HepG2 (cell line): ENCODE measurements around the gene SERPINF2. TPM values are rescaled to one million over a fixed set of nuclear protein-coding genes. Genes with fewer than 3 reads are reported as not detected.

Experiments
- ASH2L ChIP-seq: fragments of 300-600, 200-600 bp; sonication (generic); IDR thresholded peaks from 2 replicates; pipeline ENCODE4 v1.7.0; 2017; ENCODE audit warnings: low read depth, mild to moderate bottlenecking, moderate library complexity, mixed read lengths, low read length; ENCODE audit not compliant: insufficient read length
- CCAR2 ChIP-seq: fragments of 200-400 bp; formaldehyde crosslinking; optimal IDR thresholded peaks from 2 replicates; pipeline ENCODE3; 2018; ENCODE audit warnings: low read depth, mild to moderate bottlenecking, low read length, moderate library complexity
- IKZF1 ChIP-seq: fragments of 450-650 bp; IDR thresholded peaks from 2 replicates; pipeline ENCODE4 v1.7.1; 2016
- MAFG ChIP-seq: sonication (generic); formaldehyde crosslinking; IDR thresholded peaks from 2 replicates; pipeline ENCODE4 v1.5.1; 2020; ENCODE audit warnings: mild to moderate bottlenecking, missing genetic modification reagents
- MIER2 ChIP-seq: IDR thresholded peaks from 2 replicates; pipeline ENCODE4 v1.6.1; 2016; ENCODE audit warnings: missing biosample characterization, missing genetic modification reagents
- NR1H2 ChIP-seq: sonication (generic); formaldehyde crosslinking; IDR thresholded peaks from 2 replicates; pipeline ENCODE4 v1.8.1; 2022; ENCODE audit warnings: low read depth, missing genetic modification reagents, borderline replicate concordance
- PAF1 ChIP-seq: IDR thresholded peaks from 2 replicates; pipeline ENCODE4 v1.6.1; 2016; ENCODE audit warnings: missing genetic modification reagents, missing compliant biosample characterization
- REXO4 ChIP-seq: sonication (generic); formaldehyde crosslinking; IDR thresholded peaks from 2 replicates; pipeline ENCODE4 v1.8.0; 2022; ENCODE audit warnings: missing genetic modification reagents, mild to moderate bottlenecking, borderline replicate concordance
- SAFB2 ChIP-seq: sonication (generic); formaldehyde crosslinking; IDR thresholded peaks from 2 replicates; pipeline ENCODE4 v1.5.1; 2020; ENCODE audit warnings: missing genetic modification reagents, low read depth, mild to moderate bottlenecking, borderline replicate concordance
- SRSF4 ChIP-seq: fragments of 200-400 bp; formaldehyde crosslinking; IDR thresholded peaks from one replicate; pipeline ENCODE4 v1.6.1; 2018; ENCODE audit warnings: mild to moderate bottlenecking, low read depth, low read length, moderate library complexity; ENCODE audit not compliant: poor library complexity, severe bottlenecking
- STAG1 ChIP-seq: sonication (generic); formaldehyde crosslinking; IDR thresholded peaks from 2 replicates; pipeline ENCODE4 v1.4.0; 2020; ENCODE audit warnings: missing genetic modification reagents
- TOPORS ChIP-seq: sonication (generic); formaldehyde crosslinking; IDR thresholded peaks from 2 replicates; pipeline ENCODE4 v1.8.0; 2023; ENCODE audit warnings: mild to moderate bottlenecking, missing genetic modification reagents
- ZBTB42 ChIP-seq: sonication (generic); formaldehyde crosslinking; IDR thresholded peaks from 2 replicates; pipeline ENCODE4 v1.5.0; 2020; ENCODE audit warnings: mild to moderate bottlenecking, missing genetic modification reagents
- ZEB1 ChIP-seq: IDR thresholded peaks from 2 replicates; pipeline ENCODE4 v1.6.1; 2012; ENCODE audit warnings: mild to moderate bottlenecking, low read depth, inconsistent platforms; ENCODE audit not compliant: insufficient replicate concordance
- ZFP1 ChIP-seq: IDR thresholded peaks from 2 replicates; pipeline ENCODE4 v1.6.1; 2016
- ZHX1 ChIP-seq: sonication (generic); formaldehyde crosslinking; IDR thresholded peaks from 2 replicates; pipeline ENCODE4 v1.8.1; 2022; ENCODE audit warnings: low read depth, mild to moderate bottlenecking, missing genetic modification reagents
- ZNF138 ChIP-seq: sonication (generic); formaldehyde crosslinking; IDR thresholded peaks from 2 replicates; pipeline ENCODE4 v1.5.0; 2020; ENCODE audit warnings: mild to moderate bottlenecking, low read depth, missing genetic modification reagents
- ZNF33A ChIP-seq: sonication (generic); formaldehyde crosslinking; IDR thresholded peaks from 2 replicates; pipeline ENCODE4 v1.5.1; 2020; ENCODE audit warnings: missing genetic modification reagents, mild to moderate bottlenecking, moderate library complexity, borderline replicate concordance
- ZNF557 ChIP-seq: sonication (generic); formaldehyde crosslinking; IDR thresholded peaks from 2 replicates; pipeline ENCODE4 v1.4.0; 2020; ENCODE audit warnings: missing genetic modification reagents
- ZNF605 ChIP-seq: sonication (generic); formaldehyde crosslinking; IDR thresholded peaks from 2 replicates; pipeline ENCODE4 v1.8.0; 2022; ENCODE audit warnings: mild to moderate bottlenecking, missing genetic modification reagents
- ZNF776 ChIP-seq: sonication (generic); formaldehyde crosslinking; IDR thresholded peaks from 2 replicates; pipeline ENCODE4 v1.4.0; 2020; ENCODE audit warnings: mild to moderate bottlenecking, missing genetic modification reagents
- polyA plus RNA-seq, 8 experiments: library from polyadenylated mRNA; depleted of rRNA in 3 of 8; stranded (reverse) in 7 of 8; unstranded in 1 of 8; fragments of >200 nt; fragmentation: Illumina TruSeq in 4 of 8; extraction: Trizol in 4 of 8; gene quantifications; 2 replicates each; pipeline versions ENCODE4 v1.2.1 to v1.2.3, GENCODE V29; 2011 to 2016; ENCODE audit warnings: low read depth in 4 of 8, missing spikeins in 1 of 8, mixed read lengths in 1 of 8; ENCODE audit not compliant: insufficient read depth in 1 of 8
- total RNA-seq, 5 experiments: library from RNA; depleted of rRNA; stranded (reverse); fragments of >200 nt; fragmentation: Illumina TruSeq; extraction: Trizol; gene quantifications; 2 replicates each; pipeline ENCODE4 v1.2.3, GENCODE V29; 2016; ENCODE audit warnings: low read depth in 1 of 5
- TF ChIP-seq, protein P1 (sequence below): sonication (generic); formaldehyde crosslinking; IDR thresholded peaks from 2 replicates; pipeline ENCODE4 v1.4.0; 2020; ENCODE audit warnings: missing genetic modification reagents, mild to moderate bottlenecking, borderline replicate concordance

Gene SERPINF2
- total and polyA plus RNA-seq, 2 of the 13 experiments (the other 11 are each of a cell fraction or from before 2014, with no cell fraction given): 309 to 548 TPM

GRCh38 chr17:1714427-1714979 lies 28.2 kb upstream of the SERPINF2 start (continued):
- TF ChIP-seq, protein P1, sequence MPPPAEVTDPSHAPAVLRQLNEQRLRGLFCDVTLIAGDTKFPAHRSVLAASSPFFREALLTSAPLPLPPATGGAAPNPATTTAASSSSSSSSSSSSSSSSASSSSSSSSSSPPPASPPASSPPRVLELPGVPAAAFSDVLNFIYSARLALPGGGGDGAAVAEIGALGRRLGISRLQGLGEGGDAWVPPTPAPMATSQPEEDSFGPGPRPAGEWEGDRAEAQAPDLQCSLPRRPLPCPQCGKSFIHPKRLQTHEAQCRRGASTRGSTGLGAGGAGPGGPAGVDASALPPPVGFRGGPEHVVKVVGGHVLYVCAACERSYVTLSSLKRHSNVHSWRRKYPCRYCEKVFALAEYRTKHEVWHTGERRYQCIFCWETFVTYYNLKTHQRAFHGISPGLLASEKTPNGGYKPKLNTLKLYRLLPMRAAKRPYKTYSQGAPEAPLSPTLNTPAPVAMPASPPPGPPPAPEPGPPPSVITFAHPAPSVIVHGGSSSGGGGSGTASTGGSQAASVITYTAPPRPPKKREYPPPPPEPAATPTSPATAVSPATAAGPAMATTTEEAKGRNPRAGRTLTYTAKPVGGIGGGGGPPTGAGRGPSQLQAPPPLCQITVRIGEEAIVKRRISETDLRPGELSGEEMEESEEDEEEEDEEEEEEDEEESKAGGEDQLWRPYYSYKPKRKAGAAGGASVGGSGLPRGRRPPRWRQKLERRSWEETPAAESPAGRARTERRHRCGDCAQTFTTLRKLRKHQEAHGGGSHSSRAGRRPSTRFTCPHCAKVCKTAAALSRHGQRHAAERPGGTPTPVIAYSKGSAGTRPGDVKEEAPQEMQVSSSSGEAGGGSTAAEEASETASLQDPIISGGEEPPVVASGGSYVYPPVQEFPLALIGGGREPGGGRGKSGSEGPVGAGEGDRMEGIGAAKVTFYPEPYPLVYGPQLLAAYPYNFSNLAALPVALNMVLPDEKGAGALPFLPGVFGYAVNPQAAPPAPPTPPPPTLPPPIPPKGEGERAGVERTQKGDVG (CRISPR knock-in tag): 0 out of 2 replicates have a peak, but pooled peaks have one; percentile 26
- no peak for TF ChIP-seq ZNF138 (CRISPR knock-in tag)
- no peak for TF ChIP-seq STAG1
- no peak for TF ChIP-seq CCAR2
- TF ChIP-seq ZFP1 (CRISPR knock-in tag): peak; percentile 28; the same call in 1 of the 2 replicates
- TF ChIP-seq PAF1: no peak
- TF ChIP-seq SAFB2 (CRISPR knock-in tag): no peak
- no peak for TF ChIP-seq REXO4
- no peak for TF ChIP-seq ZEB1
- no peak for TF ChIP-seq ZNF776 (CRISPR knock-in tag)
- no peak for TF ChIP-seq ZNF557 (CRISPR knock-in tag)
- TF ChIP-seq ZNF605 (CRISPR knock-in tag): no peak
- no peak for TF ChIP-seq MIER2
- peak; percentile 97 for TF ChIP-seq MAFG
- no peak for TF ChIP-seq ZNF33A (CRISPR knock-in tag)
- no peak for TF ChIP-seq ZHX1 (CRISPR knock-in tag)
- TF ChIP-seq TOPORS (CRISPR knock-in tag): no peak
- TF ChIP-seq SRSF4: no peak
- no peak for TF ChIP-seq IKZF1
- TF ChIP-seq ZBTB42 (CRISPR knock-in tag): no peak
- no peak for TF ChIP-seq NR1H2 (CRISPR knock-in tag)
- no peak for TF ChIP-seq ASH2L
